NCI-H146 treated with DMSO at 0.1 percent for 48 hours (cell line): ENCODE data around the gene CDC42.
A peak's percentile ranks its signal among the peaks of the same experiment; 100 is the strongest.

Experiments used
- DNase-seq: peaks from one replicate; lab custom pipeline; 2025; ENCODE audit not compliant: unreplicated experiment; lab: John Stamatoyannopoulos, UW

The CDC42 gene

DNA sequence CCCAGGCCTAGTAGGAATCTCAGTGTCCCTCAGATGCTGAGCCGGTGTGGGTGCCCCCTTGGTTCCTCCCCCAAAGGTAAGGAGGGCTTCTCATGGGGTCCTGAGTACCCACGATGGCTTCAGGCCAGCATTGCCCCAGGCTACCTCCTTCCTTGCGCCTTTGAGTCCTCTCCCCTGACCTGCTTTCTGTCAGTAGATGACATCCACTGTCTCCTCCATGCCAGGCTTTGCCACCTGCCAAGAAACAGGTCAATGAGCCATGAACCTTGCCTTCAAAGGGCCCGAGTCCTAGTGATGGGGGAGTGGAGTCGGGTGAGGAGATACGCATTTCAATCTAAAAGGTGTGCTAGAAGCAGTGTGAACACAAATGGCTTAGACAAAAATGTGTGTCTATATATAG, 74.7 kb downstream of the CDC42 start:
- no peak for DNase-seq

DNA sequence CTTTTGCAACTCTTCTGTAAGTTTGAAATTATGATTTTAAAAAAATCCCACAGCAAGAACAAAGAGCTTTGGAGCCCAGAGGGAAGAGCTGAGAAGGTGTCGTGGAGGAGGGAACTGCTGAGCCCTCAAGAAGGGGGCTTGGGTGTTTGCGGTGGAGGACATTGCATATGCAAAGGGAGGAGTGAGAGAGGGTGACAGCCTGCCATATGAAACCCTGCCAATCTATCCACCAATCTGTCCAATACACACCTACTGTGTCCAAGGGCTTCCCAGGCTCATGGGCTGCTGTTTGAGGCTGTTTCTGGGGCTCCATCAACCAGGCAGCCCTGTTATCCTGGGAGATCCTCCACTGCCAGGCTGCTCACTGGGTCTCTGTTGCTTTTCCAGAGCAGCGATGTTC, 75.2 kb downstream of the CDC42 start:
- DNase-seq = no peak

DNA sequence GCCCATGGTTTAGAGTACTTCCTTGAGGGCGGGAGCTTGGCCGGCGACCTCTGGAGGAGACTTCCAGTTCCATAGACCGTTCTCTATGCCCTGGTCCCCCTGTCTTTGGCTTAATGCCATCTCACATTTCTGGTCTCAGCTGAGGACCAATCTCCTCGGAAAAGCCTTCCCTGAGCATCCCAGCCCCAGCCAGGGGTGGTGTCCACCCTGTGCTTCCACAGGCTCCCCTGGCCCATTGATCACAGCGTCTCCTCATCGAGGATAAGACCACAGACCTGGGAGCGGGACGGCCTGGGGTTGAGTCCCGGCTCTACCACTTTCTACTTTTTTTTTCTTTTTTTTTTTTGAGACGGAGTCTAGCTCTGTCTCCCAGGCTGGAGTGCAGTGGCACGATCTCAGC, 75.9 kb downstream of the CDC42 start:
- no peak for DNase-seq

DNA sequence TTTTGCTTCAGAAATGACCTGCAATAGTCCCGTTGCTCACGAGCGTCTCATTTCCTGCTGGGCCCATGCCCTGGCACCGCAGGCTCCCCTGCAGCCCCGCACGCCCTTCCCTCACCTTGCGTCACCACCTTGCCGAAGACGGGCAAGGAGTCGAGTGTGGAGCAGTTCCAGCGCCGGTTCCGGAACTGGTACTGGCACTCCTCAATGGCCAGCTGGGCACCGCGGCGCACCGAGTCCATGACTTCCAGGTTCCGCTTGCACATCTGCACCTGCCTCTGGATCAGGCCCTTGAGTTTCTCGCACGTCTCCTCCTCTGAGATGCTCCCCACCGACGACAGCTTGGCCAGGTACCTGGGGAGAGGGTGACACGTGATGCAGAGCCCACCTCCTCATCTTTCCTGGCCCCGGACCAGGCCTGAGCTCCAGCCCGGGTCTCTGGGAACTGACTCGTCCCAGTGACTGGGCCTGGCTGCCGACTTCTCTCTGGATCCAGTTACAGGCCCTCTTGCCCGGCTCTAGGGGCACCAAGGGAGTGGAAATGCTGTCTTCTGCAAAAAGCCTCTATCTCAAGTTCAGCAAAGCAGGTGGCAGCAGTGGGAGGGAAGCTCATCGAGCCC, 77.1 kb downstream of the CDC42 start:
- DNase-seq = no peak

DNA sequence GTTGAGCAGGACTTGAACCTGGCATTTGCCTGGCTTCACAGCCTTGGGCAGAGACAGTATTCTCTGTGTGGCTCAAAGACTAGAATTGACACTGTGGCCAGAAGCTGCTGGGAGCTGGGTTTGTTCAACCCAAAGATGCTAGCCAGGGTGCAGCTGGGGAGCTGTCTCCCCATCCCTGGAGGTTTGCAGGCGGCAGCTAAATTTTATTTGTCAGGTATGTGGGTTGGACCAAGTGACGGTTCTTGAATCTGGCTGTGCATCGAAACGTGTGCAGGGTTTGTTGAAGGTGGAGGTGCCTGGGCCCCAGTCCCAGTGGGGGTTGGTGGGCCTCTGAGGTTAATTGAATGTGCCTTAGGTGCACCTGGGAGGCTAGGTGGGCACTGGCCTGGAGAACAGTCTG, 78.6 kb downstream of the CDC42 start:
- no peak for DNase-seq

DNA sequence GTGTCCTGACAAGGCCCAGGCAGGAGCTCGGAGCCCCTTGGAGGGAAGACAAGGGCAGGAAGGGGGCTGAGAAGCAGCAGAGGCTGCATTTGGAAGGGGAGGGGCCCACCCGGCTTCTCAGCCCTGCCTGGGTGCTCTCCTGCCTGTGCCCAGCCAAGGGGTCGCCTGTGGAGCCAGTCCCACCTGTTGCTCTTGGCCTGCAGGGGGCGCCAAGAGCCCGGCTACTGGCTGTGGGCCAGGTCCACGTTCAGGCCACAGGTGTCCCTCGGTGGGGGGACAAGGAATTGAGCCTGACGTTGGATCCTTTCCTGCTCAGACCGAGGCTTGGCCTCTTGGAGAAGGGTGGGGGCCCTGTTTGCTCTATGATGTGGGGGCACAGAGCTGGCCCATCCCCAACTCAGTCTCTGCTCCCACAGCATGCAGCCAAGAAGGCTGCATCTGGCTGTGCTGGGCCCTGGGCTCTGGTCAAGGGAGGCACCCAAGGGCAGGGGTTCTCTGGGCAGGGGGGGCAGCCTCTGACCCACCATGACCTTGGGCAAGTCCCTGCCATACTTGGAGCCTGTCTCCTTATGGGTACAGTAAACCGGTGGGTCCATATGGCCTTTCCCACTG, 79.5 kb downstream of the CDC42 start:
- peak; percentile 5 for DNase-seq

DNA sequence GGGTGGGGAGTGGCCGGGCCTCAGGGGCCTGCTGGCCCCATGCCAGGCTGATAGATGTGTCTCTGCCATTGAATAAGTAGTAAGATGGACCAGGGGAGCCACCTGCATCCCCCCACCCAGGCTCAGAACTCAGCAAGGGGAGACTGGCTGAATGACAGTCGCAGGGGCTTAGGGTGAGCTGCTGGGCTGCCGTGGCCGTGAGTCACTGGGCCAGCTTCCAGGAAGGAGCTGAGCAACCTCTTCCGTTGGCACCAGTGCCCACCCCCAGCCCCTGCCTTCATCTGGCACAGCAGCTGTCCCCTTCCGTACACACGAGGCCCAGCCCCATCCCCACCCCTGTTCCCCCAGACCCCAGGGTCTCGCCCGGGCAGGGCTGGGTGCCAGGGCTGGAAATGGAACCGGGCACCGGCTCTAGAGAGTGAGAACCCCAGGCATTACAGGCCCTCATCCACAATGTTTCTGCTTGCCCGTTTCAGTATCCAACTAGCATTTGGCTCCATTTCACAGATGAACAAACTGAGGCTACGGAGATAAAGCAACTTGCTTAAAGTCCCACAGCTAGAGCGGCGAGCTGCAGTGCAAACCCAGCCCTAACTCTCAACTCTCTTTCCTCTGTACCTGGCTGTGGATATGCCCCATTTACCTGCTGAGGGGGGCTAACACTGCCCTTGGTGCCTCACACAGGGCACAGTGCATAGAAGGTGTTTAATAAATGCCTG, 80.2 kb downstream of the CDC42 start:
- DNase-seq = no peak

DNA sequence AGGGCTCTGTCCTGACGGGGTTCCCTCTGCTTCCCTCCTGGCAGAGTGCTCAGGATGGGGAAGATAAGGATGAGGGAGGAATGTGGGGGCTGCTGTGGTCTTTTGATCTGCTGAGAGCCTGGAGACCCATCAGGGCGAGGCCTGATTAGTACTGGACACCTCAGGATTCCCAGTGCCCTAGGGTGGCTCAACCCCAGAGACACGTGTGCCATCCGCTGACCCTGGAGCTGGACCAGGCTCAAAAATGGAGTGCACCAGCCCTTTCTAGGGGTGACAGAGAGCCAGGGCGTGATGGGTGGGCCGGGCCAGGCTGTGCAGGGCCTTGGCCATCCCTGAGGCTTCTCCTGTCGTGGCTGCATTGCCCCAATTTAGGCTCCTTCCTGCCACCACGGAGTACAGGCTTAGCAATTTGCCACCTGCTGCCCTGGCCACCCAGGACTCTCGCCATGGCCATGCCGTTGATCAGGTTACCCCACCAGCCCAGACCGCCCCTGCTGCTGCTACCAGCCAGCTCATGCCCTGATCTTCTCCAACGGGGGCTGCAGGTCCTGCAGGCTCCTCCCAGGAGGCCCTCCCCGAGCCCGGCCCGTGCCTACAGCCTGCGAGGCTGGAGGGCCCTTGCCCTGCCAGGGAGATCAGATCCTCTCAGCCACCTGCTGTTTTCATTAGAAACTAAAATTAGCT, 80.9 kb downstream of the CDC42 start:
- no peak for DNase-seq

DNA sequence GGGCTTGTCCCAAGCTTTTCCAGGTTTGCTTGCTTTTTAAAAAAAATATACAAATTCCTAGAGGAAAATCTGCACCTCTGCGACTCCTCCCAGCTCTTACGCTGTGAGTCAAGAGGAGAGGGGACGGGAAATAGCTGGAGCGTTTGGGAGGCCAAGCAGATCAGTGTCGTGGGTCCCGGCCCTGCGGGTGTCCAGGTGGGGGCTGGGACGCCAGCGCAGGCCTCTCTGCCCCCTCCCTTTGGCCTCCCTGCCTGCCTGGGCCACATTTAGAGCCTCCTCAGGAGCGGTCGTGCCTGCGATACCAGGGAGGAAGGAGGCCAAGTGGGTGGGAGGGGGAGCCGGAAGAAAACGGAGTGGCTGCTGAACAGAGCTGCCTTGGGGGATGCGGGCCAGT, 81.4 kb downstream of the CDC42 start:
- DNase-seq = no peak

DNA sequence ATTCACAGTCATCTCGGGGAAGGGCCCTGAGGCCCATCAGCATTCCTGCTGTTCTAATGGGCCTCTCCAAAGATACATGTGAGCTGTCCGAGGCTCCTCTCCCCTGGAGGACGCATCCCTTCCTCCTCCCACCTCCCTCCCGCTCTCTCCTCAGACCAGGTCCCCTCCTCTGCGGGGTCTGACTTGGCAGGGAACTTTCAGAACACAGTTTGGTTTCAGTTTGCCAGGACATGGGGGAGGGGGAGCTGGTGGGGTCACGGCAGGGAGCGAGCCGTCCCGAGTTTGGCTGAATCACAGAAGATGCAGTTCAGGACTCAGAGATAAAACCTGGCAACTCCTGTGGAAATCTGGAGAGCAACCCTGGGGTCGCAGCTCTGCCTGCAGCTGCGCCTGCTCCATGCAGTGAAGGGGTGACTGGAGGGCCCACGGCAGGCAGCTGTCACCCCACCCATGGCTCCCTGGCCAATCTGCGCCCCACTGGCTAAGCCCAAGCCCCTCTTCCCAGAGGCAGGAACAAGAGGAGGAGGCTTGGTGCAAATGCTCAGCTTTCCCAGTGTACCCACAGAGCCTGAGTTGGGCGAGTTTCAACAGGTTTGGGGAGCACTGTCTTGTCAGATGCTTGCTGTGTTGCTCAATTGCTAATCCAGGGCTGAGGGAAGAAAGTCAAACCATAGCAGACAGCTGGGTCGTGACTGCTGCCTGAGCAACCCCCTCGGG, 84.7 kb downstream of the CDC42 start:
- DNase-seq = no peak

DNA sequence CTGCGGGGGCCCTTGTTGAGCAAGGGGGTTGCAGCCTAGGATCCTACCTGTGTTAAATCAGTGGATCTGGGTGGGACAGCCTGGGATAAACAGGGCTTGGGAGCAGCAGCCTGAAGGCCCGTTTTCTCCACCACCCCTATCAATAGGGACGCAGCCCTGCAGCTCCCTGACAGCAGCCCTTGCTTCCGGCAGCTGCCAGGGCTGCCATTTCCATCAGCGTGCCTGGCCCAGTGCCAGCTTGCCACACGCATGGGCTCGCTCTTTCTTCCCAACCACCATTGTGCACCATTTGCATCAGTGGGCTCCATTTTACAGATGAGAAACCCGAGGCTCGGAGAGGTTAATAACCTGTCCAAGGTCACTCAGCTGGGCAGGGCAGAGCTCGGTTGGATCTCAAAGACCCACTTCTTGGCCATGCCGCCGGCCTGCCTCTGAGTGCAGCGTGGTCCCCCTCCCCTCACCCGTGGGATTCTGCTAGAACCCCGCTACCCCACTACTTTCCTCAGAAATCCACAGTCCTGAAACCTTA, 86.6 kb downstream of the CDC42 start:
- DNase-seq = no peak

DNA sequence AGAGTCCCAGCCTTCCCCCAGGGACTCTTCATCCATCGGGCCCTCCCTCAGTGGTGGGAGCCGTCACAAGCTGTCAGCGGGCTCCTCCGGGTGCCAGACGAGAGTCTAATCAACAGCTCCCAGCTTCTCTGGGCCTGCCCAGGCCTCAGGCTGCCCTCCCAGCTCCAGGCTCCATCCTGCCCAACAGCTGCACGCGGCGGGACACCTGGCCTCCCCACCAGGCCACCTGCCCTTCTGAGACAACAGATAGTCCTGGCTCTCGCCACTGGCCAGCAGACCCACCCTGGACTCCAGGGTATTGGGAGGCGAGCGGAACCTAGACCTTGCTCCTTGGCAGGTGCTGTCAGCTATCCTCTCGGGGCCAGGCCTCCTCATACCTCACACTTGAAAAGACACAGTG, 87.3 kb downstream of the CDC42 start:
- DNase-seq = peak; percentile 66
